K562 (cell line): ENCODE data around the gene MOGAT2. TPM values are rescaled to one million over a fixed set of nuclear protein-coding genes. Genes with fewer than 3 reads are reported as not detected.

Source experiments
- ARID1B ChIP-seq: fragments of 450-650 bp; IDR thresholded peaks from 2 replicates; pipeline ENCODE4 v1.6.1; 2016; ENCODE audit warnings: antibody characterized with exemption, mild to moderate bottlenecking, inconsistent platforms
- ARID3B ChIP-seq: fragments of 250-450 bp; sonication (Bioruptor Pico); IDR thresholded peaks from 2 replicates; pipeline ENCODE4 v1.4.0; 2020; ENCODE audit warnings: borderline replicate concordance
- ATF7 ChIP-seq: fragments of 450-650 bp; IDR thresholded peaks from 2 replicates; pipeline ENCODE4 v1.7.1; 2014; ENCODE audit warnings: mild to moderate bottlenecking, moderate library complexity
- CXXC5 ChIP-seq: fragments of 250-450 bp; sonication (Bioruptor Pico); IDR thresholded peaks from 2 replicates; pipeline ENCODE4 v1.8.0; 2022; ENCODE audit warnings: inconsistent platforms, mild to moderate bottlenecking, moderate library complexity
- E2F3 ChIP-seq: fragments of 250-450 bp; sonication (Bioruptor Pico); IDR thresholded peaks from 2 replicates; pipeline ENCODE4 v1.4.0; 2020; ENCODE audit warnings: mild to moderate bottlenecking
- ETV5 ChIP-seq: sonication (generic); formaldehyde crosslinking; IDR thresholded peaks from 2 replicates; pipeline ENCODE4 v1.4.0; 2020; ENCODE audit warnings: low read depth, mild to moderate bottlenecking, missing genetic modification reagents
- FOXK2 ChIP-seq, 2 experiments: fragments of 450-650 bp; IDR thresholded peaks in 1 of 2; conservative IDR thresholded peaks in 1 of 2; 2 replicates each; pipeline ENCODE4 v1.6.1; 2016; ENCODE audit warnings: low read depth in 2 of 2, mild to moderate bottlenecking in 1 of 2
- HCFC1 ChIP-seq: IDR thresholded peaks from 2 replicates; pipeline ENCODE4 v1.6.1; 2012; ENCODE audit warnings: low read depth, low read length, improper control_type of control experiment
- MED1 ChIP-seq: sonication (generic); formaldehyde crosslinking; IDR thresholded peaks from 2 replicates; pipeline ENCODE4 v1.8.1; 2023; ENCODE audit warnings: missing genetic modification reagents, borderline replicate concordance
- MEF2D ChIP-seq: conservative IDR thresholded peaks from 2 replicates; pipeline ENCODE4 v1.6.1; 2016; ENCODE audit warnings: low read depth, missing genetic modification characterization, missing compliant biosample characterization
- MNT ChIP-seq, 2 experiments: fragments of 450-650 bp; conservative IDR thresholded peaks; 2 replicates each; pipeline ENCODE4 v1.6.1; 2017; ENCODE audit warnings: mild to moderate bottlenecking in 2 of 2, moderate library complexity in 2 of 2
- MXI1 ChIP-seq: IDR thresholded peaks from 2 replicates; pipeline ENCODE4 v1.6.1; 2011; ENCODE audit warnings: low read depth, mild to moderate bottlenecking, improper control_type of control experiment, low read length
- NCOR1 ChIP-seq: fragments of 450-650 bp; IDR thresholded peaks from 2 replicates; pipeline ENCODE4 v1.6.1; 2016; ENCODE audit warnings: mild to moderate bottlenecking, moderate library complexity
- NR3C1 ChIP-seq: sonication (generic); formaldehyde crosslinking; IDR thresholded peaks from 2 replicates; pipeline ENCODE4 v1.8.1; 2022; ENCODE audit warnings: missing genetic modification reagents
- PML ChIP-seq: IDR thresholded peaks from 2 replicates; pipeline ENCODE4 v1.6.1; 2012; ENCODE audit warnings: low read length, inconsistent platforms
- PYGO2 ChIP-seq: fragments of 450-650 bp; IDR thresholded peaks from 2 replicates; pipeline ENCODE4 v1.6.1; 2016; ENCODE audit warnings: mild to moderate bottlenecking, missing genetic modification characterization, moderate library complexity, missing compliant biosample characterization
- SIN3A ChIP-seq, 2 experiments: fragments of 150-350 bp in 1 of 2; IDR thresholded peaks; 2 replicates each; pipeline ENCODE4 v1.6.1; 2011 to 2016; ENCODE audit warnings: borderline replicate concordance in 2 of 2, low read depth in 2 of 2, low read length in 2 of 2, mild to moderate bottlenecking in 2 of 2, moderate library complexity in 2 of 2; ENCODE audit not compliant: control insufficient read depth in 1 of 2
- STAT6 ChIP-seq: sonication (generic); formaldehyde crosslinking; IDR thresholded peaks from 2 replicates; pipeline ENCODE4 v1.8.1; 2023; ENCODE audit warnings: mild to moderate bottlenecking, missing genetic modification reagents
- TAF1 ChIP-seq: IDR thresholded peaks from 2 replicates; pipeline ENCODE4 v1.6.1; 2011; ENCODE audit warnings: mild to moderate bottlenecking, low read length, moderate library complexity; ENCODE audit not compliant: insufficient read depth, control insufficient read depth, severe bottlenecking; ENCODE audit errors: extremely low read depth
- ZNF134 ChIP-seq: fragments of 250-450 bp; sonication (Bioruptor Pico); conservative IDR thresholded peaks from 2 replicates; pipeline ENCODE4 v1.4.0; 2020
- ZNF165 ChIP-seq: fragments of 250-450 bp; sonication (Bioruptor Pico); IDR thresholded peaks from 2 replicates; pipeline ENCODE4 v1.4.0; 2020; ENCODE audit warnings: borderline replicate concordance
- ZNF253 ChIP-seq: fragments of 250-450 bp; sonication (Bioruptor Pico); conservative IDR thresholded peaks from 2 replicates; pipeline ENCODE4 v1.6.1; 2021; ENCODE audit warnings: mild to moderate bottlenecking
- ZNF431 ChIP-seq: sonication (generic); formaldehyde crosslinking; IDR thresholded peaks from 2 replicates; pipeline ENCODE4 v1.8.0; 2022; ENCODE audit warnings: mild to moderate bottlenecking, missing genetic modification reagents
- polyA plus RNA-seq, 8 experiments: library from polyadenylated mRNA; depleted of rRNA in 4 of 8; stranded (reverse) in 5 of 8; unstranded in 3 of 8; fragments of >200 nt; fragmentation: Nextera tagmentation in 2 of 8; fragmentation: Illumina TruSeq in 1 of 8; extraction: Ambion mirVana in 2 of 8; extraction: Trizol in 1 of 8; gene quantifications; 2 replicates each; pipeline versions ENCODE4 v1.2.1 to v1.2.3, GENCODE V29; 2011 to 2014; ENCODE audit warnings: inconsistent platforms in 1 of 8, missing spikeins in 1 of 8
- total RNA-seq, 7 experiments: library from RNA; depleted of rRNA in 6 of 7; stranded (reverse); fragments of >200 nt in 6 of 7; fragmentation: Illumina TruSeq in 2 of 7; extraction: Trizol in 2 of 7; gene quantifications; 2 replicates each; pipeline versions ENCODE4 v1.2.1 to v1.2.3, GENCODE V29; 2011 to 2021; ENCODE audit warnings: low replicate concordance in 1 of 7

The MOGAT2 gene
- total and polyA plus RNA-seq, 9 of the 15 experiments (the other 6 are each of a cell fraction or from before 2014, with no cell fraction given) = 0.09 TPM; not detected in 7

GRCh38 chr11:75768112-75768908, 50.7 kb downstream of the MOGAT2 start, which contains the start of gene DGAT2 (continued):
- TF ChIP-seq MED1 (CRISPR knock-in tag) (no peak), PML (no peak), ZNF253 (CRISPR knock-in tag) (no peak), HCFC1 (peak; percentile 20; the same call in 1 of the 2 replicates), FOXK2 (conservative IDR thresholded peaks at IDR 0.05 in 1 of 2, IDR thresholded peaks at IDR 0.05 in 1 of 2; ENCODE audit: low read depth in 2 of 2) (peak in 1 of 2 experiments; percentile 100; a peak in 2 of 4 replicates), NR3C1 (CRISPR knock-in tag) (0 out of 2 replicates have a peak, but pooled peaks have one; percentile 70), ZNF134 (CRISPR knock-in tag) (0 out of 2 replicates have a peak, but pooled peaks have one; percentile 37), NCOR1 (peak; percentile 37; the same call in 1 of the 2 replicates), ARID3B (CRISPR knock-in tag) (no peak), ATF7 (peak; percentile 100), MNT (conservative IDR thresholded peaks at IDR 0.05) (peak; percentile 92 to 96), CXXC5 (peak; percentile 97), E2F3 (CRISPR knock-in tag) (peak; percentile 75), TAF1 (no peak), MEF2D (tag) (peak; percentile 26; the same call in 1 of the 2 replicates), SIN3A (IDR thresholded peaks at IDR 0.05; ENCODE audit: borderline replicate concordance in 2 of 2, control insufficient read depth in 1 of 2, low read depth in 2 of 2, low read length in 2 of 2) (no peak; a peak in 1 of 4 replicates), ETV5 (0 out of 2 replicates have a peak, but pooled peaks have one; percentile 69), ZNF165 (CRISPR knock-in tag) (peak; percentile 9; the same call in 1 of the 2 replicates), ZNF431 (no peak), PYGO2 (tag) (no peak), ARID1B (peak; percentile 56), MXI1 (0 out of 2 replicates have a peak, but pooled peaks have one; percentile 48), STAT6 (CRISPR knock-in tag) (no peak)
